Measurements from ENCODE around the gene USP48. TPM values are rescaled to one million over a fixed set of nuclear protein-coding genes. Genes with fewer than 3 reads are reported as not detected.

The USP48 gene
- total and polyA plus RNA-seq, 10 of the 15 experiments (the other 5 are each of a cell fraction or from before 2014, with no cell fraction given), result 21.2 to 115 (median 75.5) TPM

DNA sequence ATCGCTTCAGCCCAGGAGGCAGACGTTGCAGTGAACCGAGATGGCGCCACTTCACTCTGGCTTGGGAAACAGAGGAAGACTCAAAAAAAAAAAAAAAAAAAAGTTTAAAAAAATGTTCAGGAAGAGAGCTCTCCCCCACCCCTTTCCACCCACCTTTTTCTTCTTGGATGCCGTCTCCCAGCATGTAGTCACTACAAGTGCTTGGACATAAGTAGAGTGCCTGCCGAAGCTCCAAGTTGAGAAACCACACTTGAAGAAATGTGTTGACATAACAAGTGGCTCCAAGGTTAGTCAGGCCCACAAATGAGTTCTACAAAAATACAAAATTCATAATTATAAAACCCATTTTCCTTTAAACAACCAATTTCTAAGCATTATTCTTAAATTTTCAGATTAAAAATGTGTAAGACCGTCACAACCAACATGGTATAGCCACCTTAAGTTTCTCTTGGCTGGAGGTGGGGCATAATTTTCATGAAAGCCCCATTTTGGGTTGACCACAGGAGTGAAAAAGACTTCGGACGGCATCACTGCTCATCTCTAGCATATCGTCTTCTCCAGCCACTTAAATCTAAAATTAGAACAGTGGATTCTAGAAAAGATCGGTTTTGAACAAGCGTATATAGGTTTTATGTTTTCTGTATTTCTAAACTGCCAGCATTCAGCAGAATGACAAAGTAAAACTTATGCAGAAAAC is 26.4 kb downstream of the USP48 start:
- Histone ChIP-seq H3K27me3 (replicated peaks in 1 of 2; ENCODE audit: control insufficient read depth in 2 of 2, insufficient read depth in 2 of 2, low read length in 1 of 2) (no peaks in the 10 kb centered on the region), H3K27ac (ENCODE audit: control insufficient read depth, insufficient read depth) (no peak overlapping the region), H3K9ac (ENCODE audit: control insufficient read depth, insufficient read depth, low read length) (no peak overlapping the region), H3K4me1 (ENCODE audit: control insufficient read depth, insufficient read depth, low read length) (peaks cover 26% of the 10 kb centered on the region), H3K4me3 (no peak overlapping the region), H2AFZ (ENCODE audit: control insufficient read depth, low read depth, low read length) (no peak overlapping the region), H3K36me3 (ENCODE audit: control insufficient read depth in 2 of 2, insufficient read depth in 2 of 2, low read length in 1 of 2) (peaks cover 11 to 28% of the 10 kb centered on the region in 2 experiments), H3K4me2 (ENCODE audit: control insufficient read depth, insufficient read depth) (no peak overlapping the region), H4K20me1 (ENCODE audit: control insufficient read depth, insufficient read depth) (no peaks in the 10 kb centered on the region), H3K79me2 (ENCODE audit: control insufficient read depth, insufficient read depth, low read length) (peaks cover 58% of the 10 kb centered on the region), H3K9me3 (replicated peaks; ENCODE audit: control insufficient read depth, insufficient read depth, low read length) (no peaks in the 10 kb centered on the region; the same call in 1 of the 3 replicates)
- TF ChIP-seq, protein P1, sequence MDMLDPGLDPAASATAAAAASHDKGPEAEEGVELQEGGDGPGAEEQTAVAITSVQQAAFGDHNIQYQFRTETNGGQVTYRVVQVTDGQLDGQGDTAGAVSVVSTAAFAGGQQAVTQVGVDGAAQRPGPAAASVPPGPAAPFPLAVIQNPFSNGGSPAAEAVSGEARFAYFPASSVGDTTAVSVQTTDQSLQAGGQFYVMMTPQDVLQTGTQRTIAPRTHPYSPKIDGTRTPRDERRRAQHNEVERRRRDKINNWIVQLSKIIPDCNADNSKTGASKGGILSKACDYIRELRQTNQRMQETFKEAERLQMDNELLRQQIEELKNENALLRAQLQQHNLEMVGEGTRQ (IDR thresholded peaks at IDR 0.05; ENCODE audit: borderline replicate concordance, low read depth, low read length), result no peak
- TF ChIP-seq PML (IDR thresholded peaks at IDR 0.05; ENCODE audit: low read length), result no peak
- ChIA-PET RAD21 (ENCODE audit: unreplicated experiment) (interaction anchor here (0.7 kb wide), 1 partner anchor 278 kb away, joined by 3 read pairs; no protein-coding TSS in a partner anchor), SMC1A (ENCODE audit: uncharacterized antibody, unreplicated experiment) (interaction anchor here (0.6 kb wide), 1 partner anchor 274 kb away, joined by 3 read pairs; no protein-coding TSS in a partner anchor), POLR2A (interaction anchor here (0.6 to 1.1 kb wide), 3 partner anchors 26 to 267 kb away, joined by 3 read pairs; no protein-coding TSS in a partner anchor), CTCF (no interaction called here)
- in situ Hi-C loops (cut with MboI), result no loop called here
- 87% methylated on average over 12 of the region's 12 CpGs for WGBS (ENCODE audit: insufficient coverage, insufficient replicate concordance, low lambda C conversion rate, missing lambda C conversion rate)
- intact Hi-C loops (cut with micrococcal nuclease; ENCODE audit: unreplicated experiment), result no loop called here
- DNase-seq (ENCODE audit: low read depth, low spot score), result no peak
- FAIRE-seq, result no peak
- ATAC-seq, result no peak
- BruUV-seq (replicated peaks), result TSS peak; percentile 42

DNA sequence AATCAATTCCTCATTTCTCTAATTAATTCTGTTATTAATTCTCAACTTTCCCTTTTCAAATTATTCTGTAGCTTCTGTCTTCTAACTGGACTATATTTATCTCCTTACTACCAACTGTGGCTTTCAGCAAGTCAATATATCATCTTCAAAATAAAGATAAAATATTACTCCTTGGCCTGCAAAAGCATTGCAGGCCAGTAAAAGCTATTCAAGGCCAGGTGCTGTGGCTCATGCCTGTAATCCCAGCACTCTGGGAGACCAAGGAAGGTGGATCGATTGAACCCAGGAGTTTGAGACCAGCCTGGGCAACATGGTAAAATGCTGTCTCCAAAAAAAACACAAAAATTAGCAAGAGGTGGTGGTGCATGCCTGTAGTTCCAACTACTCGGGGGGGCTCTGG is 27.9 kb downstream of the USP48 start:
- RAD21 ChIA-PET (ENCODE audit: unreplicated experiment), result interaction anchor here (1.4 kb wide), 1 partner anchor 27 kb away, joined by 6 read pairs; the partner anchor contains the start of gene USP48
- H2AFZ ChIP-seq (ENCODE audit: control insufficient read depth, low read depth, low read length), result no peak overlapping the region
- no peak for FAIRE-seq
- peaks cover 11 to 36% of the 10 kb centered on the region in 2 experiments for H3K36me3 ChIP-seq (ENCODE audit: control insufficient read depth in 2 of 2, insufficient read depth in 2 of 2, low read length in 1 of 2)
- TF ChIP-seq, protein P2, sequence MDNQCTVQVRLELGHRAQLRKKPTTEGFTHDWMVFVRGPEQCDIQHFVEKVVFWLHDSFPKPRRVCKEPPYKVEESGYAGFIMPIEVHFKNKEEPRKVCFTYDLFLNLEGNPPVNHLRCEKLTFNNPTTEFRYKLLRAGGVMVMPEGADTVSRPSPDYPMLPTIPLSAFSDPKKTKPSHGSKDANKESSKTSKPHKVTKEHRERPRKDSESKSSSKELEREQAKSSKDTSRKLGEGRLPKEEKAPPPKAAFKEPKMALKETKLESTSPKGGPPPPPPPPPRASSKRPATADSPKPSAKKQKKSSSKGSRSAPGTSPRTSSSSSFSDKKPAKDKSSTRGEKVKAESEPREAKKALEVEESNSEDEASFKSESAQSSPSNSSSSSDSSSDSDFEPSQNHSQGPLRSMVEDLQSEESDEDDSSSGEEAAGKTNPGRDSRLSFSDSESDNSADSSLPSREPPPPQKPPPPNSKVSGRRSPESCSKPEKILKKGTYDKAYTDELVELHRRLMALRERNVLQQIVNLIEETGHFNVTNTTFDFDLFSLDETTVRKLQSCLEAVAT (IDR thresholded peaks at IDR 0.05), result no peak
- TF ChIP-seq DPF2 (IDR thresholded peaks at IDR 0.05) (no peak), STAT1 (conservative IDR thresholded peaks at IDR 0.05) (no peak), PAX8 (IDR thresholded peaks at IDR 0.05) (no peak), MTA3 (IDR thresholded peaks at IDR 0.05; ENCODE audit: borderline replicate concordance, low read length) (no peak), PAX5 (IDR thresholded peaks at IDR 0.05; ENCODE audit: borderline replicate concordance, low read depth, low read length) (no peak), MTA2 (IDR thresholded peaks at IDR 0.05; ENCODE audit: low read depth) (no peak), WRNIP1 (IDR thresholded peaks at IDR 0.05; ENCODE audit: borderline replicate concordance, low read depth, low read length) (no peak)
- TF ChIP-seq, protein P3, sequence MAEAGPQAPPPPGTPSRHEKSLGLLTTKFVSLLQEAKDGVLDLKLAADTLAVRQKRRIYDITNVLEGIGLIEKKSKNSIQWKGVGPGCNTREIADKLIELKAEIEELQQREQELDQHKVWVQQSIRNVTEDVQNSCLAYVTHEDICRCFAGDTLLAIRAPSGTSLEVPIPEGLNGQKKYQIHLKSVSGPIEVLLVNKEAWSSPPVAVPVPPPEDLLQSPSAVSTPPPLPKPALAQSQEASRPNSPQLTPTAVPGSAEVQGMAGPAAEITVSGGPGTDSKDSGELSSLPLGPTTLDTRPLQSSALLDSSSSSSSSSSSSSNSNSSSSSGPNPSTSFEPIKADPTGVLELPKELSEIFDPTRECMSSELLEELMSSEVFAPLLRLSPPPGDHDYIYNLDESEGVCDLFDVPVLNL (IDR thresholded peaks at IDR 0.05; ENCODE audit: low read depth, low read length), result no peak
- no peaks in the 10 kb centered on the region; the same call in 2 of the 3 replicates for H3K9me3 ChIP-seq (replicated peaks; ENCODE audit: control insufficient read depth, insufficient read depth, low read length)
- in situ Hi-C loops (cut with MboI), result no loop called here
- DNase-seq (ENCODE audit: low read depth, low spot score), result no peak
- peaks cover 17% of the 10 kb centered on the region for H3K4me1 ChIP-seq (ENCODE audit: control insufficient read depth, insufficient read depth, low read length)
- POLR2A ChIA-PET, result interaction anchor here (0.6 to 1.5 kb wide), 2 partner anchors 27 to 32 kb away, joined by 3 to 4 read pairs; no protein-coding TSS in a partner anchor
- intact Hi-C loops (cut with micrococcal nuclease; ENCODE audit: unreplicated experiment), result no loop called here
- SMC1A ChIA-PET (ENCODE audit: uncharacterized antibody, unreplicated experiment), result interaction anchor here (0.8 to 1.0 kb wide), 2 partner anchors 9 to 27 kb away, joined by 3 to 4 read pairs; no protein-coding TSS in a partner anchor
- H3K4me2 ChIP-seq (ENCODE audit: control insufficient read depth, insufficient read depth), result no peak overlapping the region
- BruUV-seq (replicated peaks), result no TSS peak
- H3K4me3 ChIP-seq, result no peak overlapping the region
- ATAC-seq, result no peak
- no peaks in the 10 kb centered on the region for H3K27me3 ChIP-seq (replicated peaks in 1 of 2; ENCODE audit: control insufficient read depth in 2 of 2, insufficient read depth in 2 of 2, low read length in 1 of 2)
- no peak overlapping the region for H3K27ac ChIP-seq (ENCODE audit: control insufficient read depth, insufficient read depth)
- 97% methylated on average over 2 of the region's 2 CpGs for WGBS (ENCODE audit: insufficient coverage, insufficient replicate concordance, low lambda C conversion rate, missing lambda C conversion rate)
- H3K9ac ChIP-seq (ENCODE audit: control insufficient read depth, insufficient read depth, low read length), result no peak overlapping the region
- peaks cover 50% of the 10 kb centered on the region for H3K79me2 ChIP-seq (ENCODE audit: control insufficient read depth, insufficient read depth, low read length)
- CTCF ChIA-PET, result interaction anchor here (0.7 to 1.5 kb wide), 3 partner anchors 9 to 27 kb away, joined by 3 to 5 read pairs (median 3); no protein-coding TSS in a partner anchor
- H4K20me1 ChIP-seq (ENCODE audit: control insufficient read depth, insufficient read depth), result no peaks in the 10 kb centered on the region

Measured in GM12878 (cell line).